NK-92 treated with Interleukin-12 subunit alpha and Interleukin-12 subunit beta, amount 100 ng/mL, for 24 hours (cell line): ENCODE results near the gene MFGE8.
"Not testable (repeated sequence)": the region's sequence is repeated elsewhere in the genome, so short reads cannot be mapped to it uniquely, and the experiment has no call there.

ENCODE experiments used
- DNase-seq: peaks from one replicate; lab custom pipeline; 2025; lab: John Stamatoyannopoulos, UW

The MFGE8 gene, protein sequence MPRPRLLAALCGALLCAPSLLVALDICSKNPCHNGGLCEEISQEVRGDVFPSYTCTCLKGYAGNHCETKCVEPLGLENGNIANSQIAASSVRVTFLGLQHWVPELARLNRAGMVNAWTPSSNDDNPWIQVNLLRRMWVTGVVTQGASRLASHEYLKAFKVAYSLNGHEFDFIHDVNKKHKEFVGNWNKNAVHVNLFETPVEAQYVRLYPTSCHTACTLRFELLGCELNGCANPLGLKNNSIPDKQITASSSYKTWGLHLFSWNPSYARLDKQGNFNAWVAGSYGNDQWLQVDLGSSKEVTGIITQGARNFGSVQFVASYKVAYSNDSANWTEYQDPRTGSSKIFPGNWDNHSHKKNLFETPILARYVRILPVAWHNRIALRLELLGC

DNA sequence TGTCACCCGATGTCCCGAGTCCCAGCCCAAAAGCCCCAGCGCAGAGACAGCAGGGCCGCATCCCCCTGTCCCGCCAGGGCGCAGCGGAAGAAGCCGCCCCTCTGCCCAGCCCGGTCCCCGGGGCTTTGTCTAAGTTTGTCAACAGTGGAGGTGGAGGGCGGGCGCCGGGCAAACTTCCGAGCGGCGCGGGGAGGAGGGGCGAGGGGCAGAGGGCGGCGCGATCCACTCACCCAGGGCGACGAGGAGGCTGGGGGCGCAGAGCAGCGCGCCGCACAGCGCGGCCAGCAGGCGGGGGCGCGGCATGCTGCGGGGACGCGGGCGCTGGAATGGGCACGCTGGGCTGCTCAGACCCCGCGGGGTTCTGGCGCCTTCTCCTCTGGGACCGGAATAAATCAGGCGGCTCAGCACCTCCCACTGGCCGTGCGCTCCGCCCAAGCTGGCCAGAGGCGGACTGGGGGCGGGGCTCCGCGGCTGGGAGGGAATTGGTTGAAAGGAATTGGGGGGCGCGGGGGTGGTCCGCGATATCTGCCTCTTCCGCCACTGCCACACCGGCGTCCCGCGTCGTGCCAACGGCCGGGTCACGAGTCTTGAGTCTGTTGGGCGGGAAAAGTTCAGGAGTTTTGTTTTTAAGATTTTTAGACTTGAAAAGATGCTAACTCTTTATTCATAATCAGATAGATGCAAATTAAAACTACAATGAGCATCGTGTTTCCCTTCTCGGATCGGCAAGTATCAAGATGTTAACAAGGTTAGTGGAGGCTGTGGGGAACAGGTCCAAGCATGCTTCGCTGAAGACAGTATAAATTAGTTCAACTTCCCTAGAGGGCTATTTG, at the start of gene MFGE8:
TSS of gene MFGE8 (minus strand) at position 363 of the 833 bp plus-strand sequence. CDS start at position 303, 60 bp downstream.
- no peak for DNase-seq

DNA sequence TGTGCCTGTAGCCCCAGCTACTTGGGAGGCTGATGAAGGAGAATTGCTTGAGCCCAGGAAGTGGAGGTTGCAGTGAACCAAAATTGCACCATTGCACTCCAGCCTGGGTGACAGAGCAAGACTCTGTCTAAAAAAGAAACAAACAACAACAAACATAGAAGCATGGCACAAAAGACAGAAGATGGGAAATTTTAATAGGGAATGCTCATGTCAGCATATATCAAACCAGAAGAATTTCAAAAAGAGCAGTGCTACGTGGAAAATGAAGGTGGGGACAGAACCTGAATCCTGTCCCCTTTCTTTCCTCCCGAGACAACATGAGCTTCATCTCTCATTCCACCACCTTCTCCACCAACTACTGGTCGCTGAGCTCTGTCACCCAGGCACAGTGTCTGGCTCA, 46.3 kb upstream of the MFGE8 start:
- DNase-seq, result no peak

DNA sequence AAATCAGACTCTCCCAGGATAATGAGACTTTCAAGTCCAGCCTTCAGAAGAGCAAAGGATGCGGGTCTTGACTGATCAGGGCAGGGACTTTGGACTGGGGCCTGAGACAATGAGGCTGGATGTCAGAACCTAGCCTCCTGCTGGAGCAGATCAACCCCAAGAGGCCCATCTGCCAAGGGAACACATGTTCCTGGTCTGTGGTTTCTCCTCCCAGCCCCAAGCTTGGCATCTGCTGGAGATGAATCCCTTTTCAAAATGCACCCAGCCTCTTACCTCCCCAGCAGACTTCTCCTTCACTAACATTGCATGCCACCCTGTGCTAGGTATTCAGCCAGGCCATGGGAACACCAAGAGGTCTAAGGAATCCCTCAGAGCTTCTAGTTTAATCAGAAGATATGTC, 43.7 kb upstream of the MFGE8 start:
- no peak for DNase-seq

DNA sequence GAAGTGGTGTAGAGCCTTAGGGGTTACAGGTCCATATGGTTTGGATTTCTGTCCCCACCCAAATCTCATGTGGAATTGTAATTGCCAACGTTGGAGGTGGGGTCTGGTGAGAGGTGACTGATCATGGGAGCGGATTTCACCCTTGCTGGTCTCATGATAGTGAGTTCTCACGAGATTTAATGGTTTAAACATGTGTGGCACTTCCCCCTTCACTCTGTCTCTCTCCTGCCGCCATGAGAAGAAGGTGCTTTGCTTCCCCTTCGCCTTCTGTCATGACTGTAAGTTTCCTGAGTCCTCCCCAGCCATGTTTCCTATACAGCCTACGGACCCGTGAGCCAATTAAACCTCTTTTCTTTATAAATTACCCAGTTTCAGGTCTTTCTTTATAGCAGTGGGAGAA, 43.1 kb upstream of the MFGE8 start:
- no peak for DNase-seq

DNA sequence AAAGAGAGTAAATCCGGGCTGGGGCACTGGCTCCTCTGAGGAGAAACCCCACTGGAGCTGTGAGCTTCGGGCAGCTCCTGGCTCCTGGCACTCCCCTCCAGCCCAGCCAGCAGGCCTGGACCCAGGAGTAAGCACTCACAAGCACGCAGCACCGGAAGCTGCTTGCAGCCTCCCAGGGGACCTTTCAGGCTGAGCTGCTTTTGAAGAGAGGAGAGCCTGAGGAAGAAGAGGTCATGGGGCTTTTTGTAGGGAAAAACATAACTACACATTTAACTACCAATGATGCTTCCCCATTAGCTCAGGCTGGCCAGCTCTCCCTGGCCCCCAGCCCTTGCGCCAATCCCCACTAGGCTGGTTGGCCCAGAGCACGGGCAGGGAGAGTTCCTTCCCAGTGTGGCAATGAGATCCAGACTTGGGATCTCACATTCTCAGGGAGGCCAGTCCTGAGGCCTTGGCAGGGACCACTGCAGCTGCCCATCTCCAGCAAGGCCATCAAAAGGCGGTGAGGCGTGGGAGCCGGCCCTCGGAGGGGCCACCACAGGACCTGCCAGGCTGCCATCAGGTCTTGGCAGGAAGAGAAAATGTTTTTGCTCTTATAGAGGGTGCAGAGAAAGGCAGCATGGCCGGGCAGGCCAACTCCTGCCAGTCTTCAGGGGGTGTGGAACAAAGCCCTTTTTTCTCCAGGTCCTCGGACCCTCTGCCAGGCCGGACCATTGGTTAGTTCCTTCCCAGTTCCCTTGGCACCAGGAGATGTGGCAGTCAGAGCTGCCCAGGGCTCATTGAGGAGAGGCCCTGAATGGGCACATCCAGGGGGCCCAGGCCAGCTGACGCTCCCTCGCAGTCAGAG, 41.5 kb upstream of the MFGE8 start:
- no peak for DNase-seq

DNA sequence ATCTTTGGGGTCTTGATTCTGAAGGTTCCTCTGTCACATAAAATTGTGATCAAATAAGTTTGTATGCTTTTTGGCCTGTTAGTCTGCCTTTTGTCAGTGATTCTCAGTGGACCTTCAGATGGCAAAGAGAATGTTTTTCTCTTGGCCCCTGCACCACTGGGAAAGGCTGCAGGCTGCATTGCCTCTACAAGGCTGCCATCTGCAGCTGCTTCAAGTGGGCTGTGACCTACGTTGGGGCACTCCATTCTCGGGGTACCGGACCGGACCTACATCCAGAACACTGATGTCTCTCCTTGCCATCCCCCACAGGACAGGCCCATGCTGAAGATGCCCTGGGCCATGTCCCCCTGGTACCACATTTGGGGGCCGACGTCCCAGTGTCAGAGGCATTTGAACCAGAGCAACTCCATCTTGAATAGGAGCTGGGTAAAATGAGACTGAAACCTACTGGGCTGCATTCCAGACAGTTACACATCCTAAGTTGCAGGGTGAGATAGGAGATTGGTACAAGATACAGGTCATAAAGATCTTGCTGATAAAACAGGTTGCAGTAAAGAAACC, 37.5 kb upstream of the MFGE8 start:
- DNase-seq, result no peak

DNA sequence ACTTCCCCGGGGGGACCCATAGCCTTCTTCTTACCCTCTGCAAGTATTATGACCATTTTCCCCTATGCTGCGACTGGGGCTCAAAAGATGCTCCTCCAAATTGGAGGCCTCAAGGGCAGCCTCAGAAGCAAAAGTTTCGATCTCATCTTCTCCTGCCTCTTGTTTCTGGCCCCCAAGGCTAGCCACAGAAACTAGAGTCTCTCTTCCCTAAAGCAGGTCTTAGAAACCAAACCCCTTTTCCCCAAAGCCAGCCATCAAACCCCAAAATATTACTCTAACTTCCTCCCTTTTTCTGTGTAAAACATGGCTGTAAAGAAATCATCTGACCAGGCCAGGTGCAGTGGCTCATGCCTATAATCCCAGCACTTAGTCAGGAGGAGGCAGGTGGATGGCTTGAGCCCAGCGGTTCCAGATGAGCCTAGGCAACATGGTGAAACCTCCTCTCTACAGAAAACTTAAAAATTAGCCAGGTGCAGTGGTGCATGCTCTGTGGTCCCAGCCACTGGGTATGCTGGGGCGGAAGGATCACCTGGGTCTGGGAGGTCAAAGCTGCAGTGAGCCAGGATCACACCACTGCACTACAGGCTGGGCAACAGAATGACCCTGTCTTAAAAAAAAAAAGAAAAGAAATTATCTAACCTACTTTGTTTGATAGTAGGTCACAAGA, 36.7 kb upstream of the MFGE8 start:
- no peak for DNase-seq

DNA sequence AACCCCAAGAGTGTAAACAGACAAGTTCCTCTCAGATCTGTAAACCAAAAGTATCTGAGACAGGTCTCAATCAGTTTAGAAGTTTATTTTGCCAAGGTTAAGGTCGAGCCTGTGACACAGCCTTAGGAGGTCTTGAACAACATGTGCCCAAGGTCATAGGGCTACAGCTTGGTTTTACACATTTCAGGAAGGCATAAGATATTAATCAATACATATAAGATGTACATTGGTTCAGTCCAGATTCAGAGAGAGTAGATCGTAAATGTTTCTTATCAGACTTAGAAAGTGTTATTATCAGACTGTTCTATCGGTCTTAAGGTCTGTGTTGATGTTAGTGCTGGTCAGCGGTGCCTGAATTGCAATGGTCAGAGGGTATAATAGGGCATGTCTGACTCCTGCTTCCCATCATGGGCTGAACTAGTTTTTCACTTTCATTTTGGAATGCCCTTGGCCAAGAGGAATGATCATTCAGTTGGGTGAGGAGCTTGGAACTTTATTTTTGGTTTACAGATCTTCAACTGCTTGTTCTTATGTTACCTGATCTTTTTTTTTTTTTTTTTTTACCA, 27.0 kb upstream of the MFGE8 start:
- DNase-seq, result no peak

DNA sequence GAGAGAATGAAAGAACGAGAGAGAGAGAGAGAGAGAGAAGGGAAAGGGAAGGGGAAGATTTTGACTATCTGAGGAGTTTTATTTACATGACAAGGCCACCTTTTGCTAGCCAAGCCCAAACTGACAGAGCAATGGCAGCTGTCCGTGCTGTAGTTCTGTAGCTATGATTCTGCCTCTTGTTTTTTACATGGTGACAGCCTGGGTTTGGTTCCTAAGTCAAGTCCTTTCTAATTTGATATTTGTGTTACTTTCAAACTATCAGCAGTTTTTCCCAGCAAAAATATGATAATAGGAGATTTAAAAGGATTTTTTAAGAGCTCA, 26.3 kb upstream of the MFGE8 start:
- no peak for DNase-seq

DNA sequence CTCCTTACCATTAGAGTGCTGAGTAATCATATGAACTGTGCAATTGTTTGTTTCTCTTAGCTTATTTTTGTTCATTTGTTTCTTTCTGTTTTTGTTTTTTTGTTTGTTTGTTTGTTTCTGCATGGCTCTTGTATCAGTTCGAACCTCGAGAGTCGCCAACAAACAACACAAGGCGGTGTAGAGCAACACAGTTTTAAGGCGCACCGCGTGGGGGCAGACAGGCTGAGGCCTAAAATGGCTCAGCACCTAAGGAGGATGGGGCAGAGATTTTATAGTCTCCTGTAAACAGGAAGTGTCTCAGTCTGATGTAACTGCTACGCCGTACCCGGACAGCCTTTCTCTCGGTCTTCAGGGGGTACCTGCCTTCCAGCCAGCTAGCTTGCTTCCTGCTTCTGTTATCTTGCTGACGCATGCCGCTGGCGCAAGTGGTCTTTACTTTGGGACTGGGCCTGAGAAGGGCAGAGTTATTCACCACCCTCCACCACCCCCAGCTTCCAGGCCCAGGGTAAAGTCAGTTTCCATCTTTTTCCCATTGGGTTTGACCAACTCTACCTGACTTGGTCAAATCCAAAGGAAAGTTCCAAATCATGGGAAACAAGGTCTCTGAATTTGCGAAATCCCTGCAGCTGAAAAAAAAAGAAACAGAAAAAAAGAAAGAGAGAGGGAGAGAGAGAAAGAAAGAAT, 25.8 kb upstream of the MFGE8 start:
- no peak for DNase-seq

DNA sequence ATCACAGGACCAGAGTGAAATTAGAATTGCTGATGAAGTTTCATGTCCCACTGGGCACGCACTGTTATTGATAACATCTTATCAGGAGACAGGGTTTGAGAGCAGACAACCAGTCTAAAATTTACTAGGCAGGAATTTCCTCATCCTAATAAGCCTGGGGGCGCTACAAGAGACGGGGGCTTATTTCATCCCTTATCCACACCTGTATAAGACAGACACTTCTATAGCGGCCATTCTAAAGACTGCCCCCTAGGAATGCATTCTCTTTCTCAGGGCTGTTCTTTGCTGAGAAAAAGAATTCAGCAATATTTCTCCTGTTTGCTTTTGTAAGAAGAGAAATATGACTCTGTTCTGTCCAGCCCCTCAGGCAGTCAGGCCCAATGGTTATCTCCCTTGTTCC, 21.3 kb upstream of the MFGE8 start:
- DNase-seq, result not testable (repeated sequence)

DNA sequence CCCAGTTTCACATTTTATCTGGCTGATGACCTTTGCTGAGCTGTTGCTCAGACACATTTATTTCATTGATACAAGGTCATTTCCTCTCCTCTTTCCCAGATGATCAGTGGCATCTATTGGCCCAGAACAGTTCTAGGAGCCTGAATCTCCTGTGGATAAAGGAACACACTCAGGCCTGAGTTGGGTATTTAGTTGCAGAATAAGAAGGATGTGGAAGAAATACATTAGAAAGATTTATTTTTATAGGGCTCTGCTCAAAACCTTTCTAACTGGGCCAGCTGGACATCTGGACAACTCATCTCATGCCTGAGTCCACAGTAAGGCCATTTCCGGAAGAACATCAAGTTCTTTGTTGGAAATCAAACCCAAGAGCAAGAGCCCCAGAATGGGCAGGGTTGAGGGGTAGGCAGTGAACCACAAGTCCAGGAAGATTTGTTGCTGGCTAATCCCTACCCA, 19.7 kb upstream of the MFGE8 start:
- no peak for DNase-seq

DNA sequence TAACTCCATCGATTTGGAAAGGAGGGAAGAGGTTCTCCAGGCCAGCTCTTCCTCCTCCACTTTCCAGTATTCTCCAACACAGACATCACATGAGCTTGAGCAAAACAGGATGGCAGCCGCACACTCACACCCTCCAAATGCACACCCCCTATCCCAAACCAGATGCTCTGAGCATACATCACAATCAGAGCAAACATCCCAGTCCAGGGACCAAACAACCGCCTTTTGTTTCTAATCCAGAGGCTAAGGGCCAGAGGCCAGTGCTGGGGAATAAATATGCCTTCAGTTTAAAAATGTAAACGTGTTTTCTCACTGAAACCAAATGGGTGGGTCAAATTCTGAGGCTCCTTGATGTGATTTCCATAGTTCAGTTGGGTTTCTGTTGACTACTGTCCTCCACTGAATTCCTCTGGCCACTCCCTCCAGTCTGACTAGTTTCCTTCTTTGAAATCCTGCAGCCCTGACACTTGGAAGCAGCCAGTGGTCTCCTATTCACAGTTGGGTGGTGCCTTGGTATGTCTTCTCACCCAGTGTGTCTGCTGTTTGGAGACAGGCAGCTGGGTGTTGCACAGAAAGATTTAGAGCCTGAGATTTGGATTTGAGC, 19.2 kb upstream of the MFGE8 start:
- no peak for DNase-seq

DNA sequence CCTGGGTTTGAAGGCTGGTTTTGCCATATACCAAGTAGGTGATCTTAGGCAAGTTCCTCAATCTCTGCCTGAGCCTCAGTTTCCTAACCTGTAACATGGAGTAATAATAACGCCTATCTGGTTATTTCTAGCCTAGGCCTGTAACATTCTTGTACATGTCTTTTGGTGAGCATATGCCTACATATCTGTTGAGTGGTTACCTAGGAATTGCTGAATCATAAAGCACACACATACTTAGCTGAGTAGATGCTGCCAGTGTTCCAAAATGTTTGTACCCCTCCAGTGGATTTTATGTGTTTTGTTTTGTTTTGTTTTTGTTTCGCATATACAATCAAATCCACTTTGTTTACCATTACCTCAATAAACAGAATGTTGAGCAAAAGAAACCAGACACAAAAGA, 17.4 kb upstream of the MFGE8 start:
- no peak for DNase-seq

DNA sequence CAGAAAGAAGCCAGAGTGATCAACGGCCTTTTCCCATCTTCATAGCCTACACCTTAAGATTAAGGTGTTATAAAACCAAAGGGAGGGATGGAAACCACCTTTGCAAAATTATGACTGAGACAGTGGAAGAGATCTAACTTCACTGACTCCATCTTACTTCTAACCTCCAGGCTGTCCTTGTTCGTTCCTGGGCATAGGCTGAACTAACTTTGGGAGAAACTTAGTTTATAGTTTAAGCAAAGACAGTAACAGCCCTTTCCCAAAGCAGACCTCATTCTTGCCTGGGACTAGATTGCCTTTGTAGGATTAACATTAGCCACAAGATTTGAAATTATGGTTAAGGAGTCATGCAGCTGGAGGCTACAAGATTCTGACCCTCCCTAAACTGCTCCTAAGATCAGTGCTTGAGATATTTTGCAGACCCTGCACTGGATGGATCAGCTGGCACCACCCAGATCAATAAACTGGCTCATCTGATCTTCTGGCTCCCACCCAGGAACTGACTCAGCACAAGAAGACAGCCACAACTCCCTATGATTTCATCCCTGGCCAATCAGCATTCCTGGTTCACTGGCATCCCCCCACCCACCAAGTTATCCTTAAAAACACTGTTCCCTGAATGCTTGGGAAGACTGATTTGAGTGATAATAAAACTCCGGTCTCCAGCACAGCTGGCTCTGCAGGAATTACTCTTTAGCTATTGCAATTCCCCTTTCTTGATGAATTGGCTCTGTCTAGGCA, 16.3 kb upstream of the MFGE8 start:
- DNase-seq, result not testable (repeated sequence)

DNA sequence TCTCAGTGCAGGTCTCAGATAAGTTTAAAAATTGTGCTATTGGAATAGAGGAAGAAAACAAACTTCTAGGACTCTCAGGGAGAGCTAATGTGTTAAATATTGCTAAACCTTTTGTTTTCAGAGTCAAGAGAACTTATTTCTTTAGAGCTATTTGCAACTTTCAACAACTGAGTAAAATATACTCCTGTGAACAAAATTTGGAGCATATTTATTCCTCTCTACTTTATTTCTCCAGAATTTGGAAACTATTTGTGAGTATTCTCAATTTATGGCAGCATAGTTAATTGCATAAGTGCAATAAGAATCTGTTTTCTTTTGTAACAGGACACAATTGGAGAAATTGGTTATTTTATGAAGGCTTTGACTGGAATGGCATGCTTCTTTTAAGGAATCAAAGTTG, 15.0 kb upstream of the MFGE8 start:
- DNase-seq, result not testable (repeated sequence)

DNA sequence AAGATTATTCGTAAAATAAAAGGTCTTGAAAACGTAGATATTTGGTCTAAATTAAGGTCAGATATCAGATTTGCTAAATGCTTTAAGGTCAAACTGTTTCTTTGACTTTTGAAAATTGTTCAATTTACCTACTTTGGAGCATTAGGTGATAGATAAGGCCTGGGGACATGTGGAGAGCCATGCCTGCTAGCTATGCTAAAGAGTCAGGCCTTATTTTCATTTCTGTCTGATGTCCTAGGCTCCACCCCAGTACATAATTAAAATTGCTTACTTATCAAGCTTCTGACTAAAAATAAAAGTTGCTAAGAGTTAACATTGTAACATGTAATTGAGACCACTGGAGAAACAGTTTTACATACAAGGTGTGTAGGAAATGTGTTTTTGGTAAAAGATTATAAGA, 12.5 kb upstream of the MFGE8 start:
- DNase-seq, result not testable (repeated sequence)

DNA sequence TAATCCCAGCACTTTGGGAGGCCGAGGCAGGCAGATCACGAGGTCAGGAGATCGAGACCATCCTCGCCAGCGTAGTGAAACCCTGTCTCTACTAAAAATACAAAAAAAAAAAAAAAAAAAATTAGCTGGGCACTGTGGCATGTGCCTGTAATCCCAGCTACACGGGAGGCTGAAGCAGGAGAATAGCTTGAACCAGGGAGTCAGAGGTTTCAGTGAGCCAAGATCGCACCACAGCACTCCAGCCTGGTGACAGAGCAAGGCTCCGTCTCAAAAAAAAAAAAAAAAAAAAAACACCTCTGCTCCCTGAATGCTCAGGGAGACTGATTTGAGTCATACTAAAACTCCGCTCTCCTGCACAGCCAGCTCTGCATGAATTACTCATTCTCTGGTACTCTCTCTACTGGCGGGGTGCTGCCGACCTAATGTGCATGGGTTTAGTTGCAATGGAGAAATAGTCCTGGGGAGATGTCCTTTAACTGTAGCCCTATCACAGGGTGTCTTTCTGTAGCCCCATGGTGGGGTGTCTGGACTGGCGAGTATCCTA, 7.8 kb upstream of the MFGE8 start:
- DNase-seq, result not testable (repeated sequence)
